Suprapubic skin (tissue), 4 donors: ENCODE results near the gene C16orf96. TPM values are rescaled to one million over a fixed set of nuclear protein-coding genes. Genes with fewer than 3 reads are reported as not detected.
A peak's percentile ranks its signal among the peaks of the same experiment; 100 is the strongest.

Source experiments
- DNase-seq, 2 donors: peaks; one replicate each; pipeline ENCODE4 v3.0.0-alpha.2; 2019; ENCODE audit warnings: low spot score in 2 of 2
- H3K27ac ChIP-seq: fragments of 200-600 bp; sonication (generic); one replicate; pipeline ENCODE4 v1.5.1; 2019
- H3K27me3 ChIP-seq: fragments of 200-600 bp; sonication (generic); one replicate; pipeline ENCODE4 v1.5.1; 2019
- H3K36me3 ChIP-seq: fragments of 200-600 bp; sonication (generic); one replicate; pipeline ENCODE4 v1.5.1; 2019
- H3K4me1 ChIP-seq: fragments of 200-600 bp; sonication (generic); one replicate; pipeline ENCODE4 v1.5.1; 2019
- H3K4me3 ChIP-seq: fragments of 200-600 bp; sonication (generic); one replicate; pipeline ENCODE4 v1.5.1; 2019; ENCODE audit warnings: mild to moderate bottlenecking
- H3K9me3 ChIP-seq: fragments of 200-600 bp; sonication (generic); one replicate; pipeline ENCODE4 v1.5.1; 2019
- CTCF ChIP-seq, 2 donors: fragments of 200-600 bp in 1 of 2; fragments of 450-650 bp in 1 of 2; sonication (generic) in 1 of 2; IDR thresholded peaks; one replicate each; pipeline ENCODE4 v1.5.1; 2016 to 2019; ENCODE audit warnings: antibody characterized with exemption in 2 of 2, mild to moderate bottlenecking in 1 of 2, moderate library complexity in 1 of 2
- EP300 ChIP-seq: sonication (generic); formaldehyde crosslinking; IDR thresholded peaks from one replicate; pipeline ENCODE4 v1.6.1; 2017; ENCODE audit warnings: antibody characterized with exemption
- POLR2A ChIP-seq, 2 donors: fragments of 450-650 bp; IDR thresholded peaks; one replicate each; pipeline ENCODE4 v1.6.1; 2017; ENCODE audit warnings: antibody characterized with exemption in 2 of 2, mild to moderate bottlenecking in 2 of 2, moderate library complexity in 2 of 2
- POLR2AphosphoS5 ChIP-seq, 3 donors: sonication (generic); formaldehyde crosslinking; IDR thresholded peaks; one replicate each; pipeline ENCODE4 v1.6.1; 2017; ENCODE audit warnings: antibody characterized with exemption in 3 of 3
- WGBS: methylation state at CpG from one replicate; pipeline ENCODE4 v1.1.5; 2018; 5-methylcytosine and 5-hydroxymethylcytosine counted together
- total RNA-seq, 4 donors: library from RNA; depleted of rRNA; stranded (reverse); fragments of >200 nt; gene quantifications; one replicate each; pipeline ENCODE4 v1.1.0, GENCODE V29; 2016

Gene C16orf96
- total RNA-seq, 4 donors from 2014 or later = 0.15 to 1.2 (median 0.33) TPM

- Histone ChIP-seq H3K27ac (no peak overlapping the region), H3K36me3 (no peaks in the 10 kb centered on the region), H3K9me3 (no peaks in the 10 kb centered on the region), H3K4me3 (no peak overlapping the region), H3K4me1 (peaks cover 29% of the 10 kb centered on the region), H3K27me3 (no peaks in the 10 kb centered on the region)
- WGBS = 79% methylated on average over 7 of the region's 7 CpGs
- DNase-seq = no peak
- TF ChIP-seq POLR2A (IDR thresholded peaks at IDR 0.05) = no peak
- TF ChIP-seq EP300 = no peak
- TF ChIP-seq POLR2AphosphoS5 (IDR thresholded peaks at IDR 0.05) = no peak
- TF ChIP-seq CTCF (IDR thresholded peaks at IDR 0.05) = no peak
Measured at GRCh38 chr16:4623593-4623992, 67.5 kb downstream of the C16orf96 start.

GRCh38 chr16:4624015-4624826 is 68.1 kb downstream of the C16orf96 start, which contains the start of gene MGRN1:
TSS of gene MGRN1 (plus strand) at chr16:4624826. CDS start at chr16:4624961, 135 bp downstream.
- WGBS = 12% methylated on average over 20 of the region's 42 CpGs
- Histone ChIP-seq H3K27me3 (no peaks in the 10 kb centered on the region), H3K4me1 (peaks cover 24% of the 10 kb centered on the region), H3K9me3 (no peaks in the 10 kb centered on the region), H3K36me3 (no peaks in the 10 kb centered on the region), H3K27ac (peak within 1 kb of the TSS; percentile 95), H3K4me3 (peak within 1 kb of the TSS; percentile 100)
- TF ChIP-seq EP300 (no peak), CTCF (IDR thresholded peaks at IDR 0.05) (peak; percentile 85 to 87), POLR2AphosphoS5 (IDR thresholded peaks at IDR 0.05) (peak in 1 of 3 donors; percentile 67)
- peak; percentile 94 to 95 for DNase-seq

GRCh38 chr16:4624827-4625559 is 68.9 kb downstream of the C16orf96 start:
- Histone ChIP-seq H3K27ac (peak overlapping the region; percentile 95), H3K36me3 (no peaks in the 10 kb centered on the region), H3K4me3 (peak overlapping the region; percentile 100), H3K9me3 (no peaks in the 10 kb centered on the region), H3K4me1 (peaks cover 24% of the 10 kb centered on the region), H3K27me3 (no peaks in the 10 kb centered on the region)
- TF ChIP-seq POLR2AphosphoS5 (IDR thresholded peaks at IDR 0.05) (no peak), POLR2A (IDR thresholded peaks at IDR 0.05) (peak in 1 of 2 donors; percentile 92), EP300 (no peak), CTCF (IDR thresholded peaks at IDR 0.05) (no peak)
- 0% methylated on average over 17 of the region's 80 CpGs for WGBS
- DNase-seq = peak in 1 of 2 donors; percentile 87

GRCh38 chr16:4625560-4626159 is 69.5 kb downstream of the C16orf96 start:
- Histone ChIP-seq H3K27me3 (no peaks in the 10 kb centered on the region), H3K9me3 (no peaks in the 10 kb centered on the region), H3K4me1 (peaks cover 24% of the 10 kb centered on the region), H3K36me3 (no peaks in the 10 kb centered on the region), H3K27ac (peak overlapping the region; percentile 95), H3K4me3 (peak overlapping the region; percentile 100)
- WGBS = 10% methylated on average over 11 of the region's 11 CpGs
- TF ChIP-seq CTCF (IDR thresholded peaks at IDR 0.05) (no peak), POLR2AphosphoS5 (IDR thresholded peaks at IDR 0.05) (no peak), POLR2A (IDR thresholded peaks at IDR 0.05) (no peak), EP300 (no peak)
- DNase-seq = no peak
